ENCODE measurements around the gene PGAP1. TPM values are rescaled to one million over a fixed set of nuclear protein-coding genes. Genes with fewer than 3 reads are reported as not detected.

Gene PGAP1
- total RNA-seq, 1 experiment from 2014 or later: 21.0 TPM

- peak within 1 kb of the TSS; percentile 80 for H2BK12ac ChIP-seq (ENCODE audit: insufficient read length, low read depth, low read length)
- H3K27ac ChIP-seq (ENCODE audit: insufficient read length, low read depth, low read length): no peak within 1 kb of the TSS
- no peak within 1 kb of the TSS for H2BK120ac ChIP-seq (ENCODE audit: low read depth, low read length, poor library complexity, severe bottlenecking)
- Mint-ChIP-seq H3K4me1 (no peaks in the 10 kb centered on the region), H3K27ac (no peak within 1 kb of the TSS; a peak in 1 of 7 replicates), H3K36me3 (ENCODE audit: insufficient read depth in 1 of 3, low read depth in 3 of 3) (no peaks in the 10 kb centered on the region), H3K4me3 (no peak within 1 kb of the TSS), H3K27me3 (ENCODE audit: low read depth) (peaks cover 13% of the 10 kb centered on the region), H3K9me3 (peaks cover 2 to 3% of the 10 kb centered on the region in 2 experiments; a peak in 2 of 5 replicates)
- H3K9me3 ChIP-seq (ENCODE audit: control insufficient read depth, low read depth, low read length): no peaks in the 10 kb centered on the region
- no peaks in the 10 kb centered on the region for H3K27me3 ChIP-seq (ENCODE audit: insufficient read depth, low read length)
- H4K20me1 ChIP-seq (ENCODE audit: control insufficient read depth, insufficient read depth, insufficient read length): no peaks in the 10 kb centered on the region
- no peaks in the 10 kb centered on the region for H3K79me2 ChIP-seq (ENCODE audit: insufficient read depth, low read length)
- no peak within 1 kb of the TSS for H4K8ac ChIP-seq (replicated peaks; ENCODE audit: insufficient read length, low read depth, low read length)
- H3K4me2 ChIP-seq (ENCODE audit: insufficient read depth, insufficient read length, low read length): no peak within 1 kb of the TSS
- no peak within 1 kb of the TSS for H2BK20ac ChIP-seq (ENCODE audit: low read depth, low read length, poor library complexity, severe bottlenecking)
- H3K4me1 ChIP-seq (ENCODE audit: insufficient read depth, low read length): no peaks in the 10 kb centered on the region
- no peaks in the 10 kb centered on the region for H3K79me1 ChIP-seq (ENCODE audit: insufficient read depth, low read depth, low read length, poor library complexity, severe bottlenecking)
- H4K5ac ChIP-seq (ENCODE audit: insufficient read length, low read depth, low read length): no peak within 1 kb of the TSS
- no CpG with 5 or more reads among the region's 1 CpG for WGBS (ENCODE audit: extremely low coverage, insufficient read length, low lambda C conversion rate)
- H3K23me2 ChIP-seq (ENCODE audit: insufficient read length, low read depth, low read length, poor library complexity, severe bottlenecking): no peaks in the 10 kb centered on the region
- H3K56ac ChIP-seq (ENCODE audit: insufficient read length, low read depth, low read length): no peak within 1 kb of the TSS
- DNase-seq: no peak
- H2BK5ac ChIP-seq (ENCODE audit: insufficient read length, low read length): no peak within 1 kb of the TSS
- no peak within 1 kb of the TSS for H2AK5ac ChIP-seq (ENCODE audit: insufficient read length, low read length)
- no peak within 1 kb of the TSS for H2AFZ ChIP-seq (ENCODE audit: low read length)
- no peak for TF ChIP-seq CTCF (conservative IDR thresholded peaks at IDR 0.05)
- H3K23ac ChIP-seq (ENCODE audit: insufficient read length, low read depth, low read length): no peak within 1 kb of the TSS
- H3K18ac ChIP-seq (ENCODE audit: insufficient read length, low read depth, low read length): no peak within 1 kb of the TSS
- no peak within 1 kb of the TSS for H3T11ph ChIP-seq (ENCODE audit: low read length)
- H3K4ac ChIP-seq (ENCODE audit: low read depth, low read length): no peak within 1 kb of the TSS
- no peak within 1 kb of the TSS for H3K14ac ChIP-seq (ENCODE audit: insufficient read depth, low read length)
- H3K9ac ChIP-seq (ENCODE audit: extremely low read depth, insufficient read length, low read length): no peak within 1 kb of the TSS
- no peak within 1 kb of the TSS for H4K91ac ChIP-seq (ENCODE audit: insufficient read length, low read depth, low read length)
- no peak within 1 kb of the TSS for H2BK15ac ChIP-seq (ENCODE audit: low read depth, low read length)
Measured at GRCh38 chr2:196809260-196809659, 117.2 kb downstream of the PGAP1 start, which contains the start of gene C2orf66. Gene C2orf66 (minus strand): TSS chr2:196809355. CDS start chr2:196809336, 19 bp downstream.
